ENCODE measurements around the gene SORCS2. TPM values are rescaled to one million over a fixed set of nuclear protein-coding genes. Genes with fewer than 3 reads are reported as not detected.

Gene SORCS2
- polyA plus RNA-seq, 1 of the 3 experiments (the other 2 are of a cell fraction) = 1.6 TPM

DNA sequence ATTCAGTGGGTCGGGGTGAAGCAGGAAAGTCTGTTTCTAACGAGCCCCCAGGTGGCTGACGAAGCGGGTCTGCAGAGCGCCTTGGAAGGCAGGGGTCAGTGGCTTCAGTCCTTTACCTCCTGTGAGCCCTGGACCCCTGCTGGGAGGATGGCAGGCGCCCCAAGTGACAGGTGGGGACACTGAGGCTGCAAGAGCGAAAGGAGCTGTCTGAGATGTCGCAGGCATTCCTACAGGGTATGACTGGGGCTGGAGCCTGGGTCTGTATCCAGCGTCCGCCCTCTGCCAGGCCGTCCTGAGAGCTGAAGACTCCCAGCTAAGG is 139.3 kb downstream of the SORCS2 start:
- H3K4me3 ChIP-seq (ENCODE audit: low read depth in 2 of 2, low read length in 1 of 2) = no peak overlapping the region
- H3K27ac ChIP-seq (ENCODE audit: low read depth in 2 of 2, low read length in 1 of 2) = no peak overlapping the region
- no peak overlapping the region for H2AFZ ChIP-seq (ENCODE audit: low read depth)
- TF ChIP-seq, protein P1, sequence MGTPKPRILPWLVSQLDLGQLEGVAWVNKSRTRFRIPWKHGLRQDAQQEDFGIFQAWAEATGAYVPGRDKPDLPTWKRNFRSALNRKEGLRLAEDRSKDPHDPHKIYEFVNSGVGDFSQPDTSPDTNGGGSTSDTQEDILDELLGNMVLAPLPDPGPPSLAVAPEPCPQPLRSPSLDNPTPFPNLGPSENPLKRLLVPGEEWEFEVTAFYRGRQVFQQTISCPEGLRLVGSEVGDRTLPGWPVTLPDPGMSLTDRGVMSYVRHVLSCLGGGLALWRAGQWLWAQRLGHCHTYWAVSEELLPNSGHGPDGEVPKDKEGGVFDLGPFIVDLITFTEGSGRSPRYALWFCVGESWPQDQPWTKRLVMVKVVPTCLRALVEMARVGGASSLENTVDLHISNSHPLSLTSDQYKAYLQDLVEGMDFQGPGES (IDR thresholded peaks at IDR 0.05; ENCODE audit: low read depth, low read length) = no peak
- TF ChIP-seq, protein P2, sequence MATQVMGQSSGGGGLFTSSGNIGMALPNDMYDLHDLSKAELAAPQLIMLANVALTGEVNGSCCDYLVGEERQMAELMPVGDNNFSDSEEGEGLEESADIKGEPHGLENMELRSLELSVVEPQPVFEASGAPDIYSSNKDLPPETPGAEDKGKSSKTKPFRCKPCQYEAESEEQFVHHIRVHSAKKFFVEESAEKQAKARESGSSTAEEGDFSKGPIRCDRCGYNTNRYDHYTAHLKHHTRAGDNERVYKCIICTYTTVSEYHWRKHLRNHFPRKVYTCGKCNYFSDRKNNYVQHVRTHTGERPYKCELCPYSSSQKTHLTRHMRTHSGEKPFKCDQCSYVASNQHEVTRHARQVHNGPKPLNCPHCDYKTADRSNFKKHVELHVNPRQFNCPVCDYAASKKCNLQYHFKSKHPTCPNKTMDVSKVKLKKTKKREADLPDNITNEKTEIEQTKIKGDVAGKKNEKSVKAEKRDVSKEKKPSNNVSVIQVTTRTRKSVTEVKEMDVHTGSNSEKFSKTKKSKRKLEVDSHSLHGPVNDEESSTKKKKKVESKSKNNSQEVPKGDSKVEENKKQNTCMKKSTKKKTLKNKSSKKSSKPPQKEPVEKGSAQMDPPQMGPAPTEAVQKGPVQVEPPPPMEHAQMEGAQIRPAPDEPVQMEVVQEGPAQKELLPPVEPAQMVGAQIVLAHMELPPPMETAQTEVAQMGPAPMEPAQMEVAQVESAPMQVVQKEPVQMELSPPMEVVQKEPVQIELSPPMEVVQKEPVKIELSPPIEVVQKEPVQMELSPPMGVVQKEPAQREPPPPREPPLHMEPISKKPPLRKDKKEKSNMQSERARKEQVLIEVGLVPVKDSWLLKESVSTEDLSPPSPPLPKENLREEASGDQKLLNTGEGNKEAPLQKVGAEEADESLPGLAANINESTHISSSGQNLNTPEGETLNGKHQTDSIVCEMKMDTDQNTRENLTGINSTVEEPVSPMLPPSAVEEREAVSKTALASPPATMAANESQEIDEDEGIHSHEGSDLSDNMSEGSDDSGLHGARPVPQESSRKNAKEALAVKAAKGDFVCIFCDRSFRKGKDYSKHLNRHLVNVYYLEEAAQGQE (IDR thresholded peaks at IDR 0.05; ENCODE audit: low read depth, low read length) = no peak
- TF ChIP-seq ELF1 (IDR thresholded peaks at IDR 0.05) (no peak), SIN3A (IDR thresholded peaks at IDR 0.05; ENCODE audit: borderline replicate concordance, low read depth, low read length) (no peak), YY1 (IDR thresholded peaks at IDR 0.05; ENCODE audit: low read depth) (no peak), RFX5 (IDR thresholded peaks at IDR 0.05; ENCODE audit: low read length) (no peak), GABPA (IDR thresholded peaks at IDR 0.05; ENCODE audit: low read depth) (no peak), JUND (IDR thresholded peaks at IDR 0.05) (no peak), GATA2 (CRISPR knock-in tag; IDR thresholded peaks at IDR 0.05) (no peak), NRF1 (IDR thresholded peaks at IDR 0.05; ENCODE audit: low read depth, low read length) (no peak), RAD21 (IDR thresholded peaks at IDR 0.05; ENCODE audit: low read length) (no peak), TAF1 (IDR thresholded peaks at IDR 0.05; ENCODE audit: borderline replicate concordance, low read depth, low read length) (no peak), TEAD4 (IDR thresholded peaks at IDR 0.05; ENCODE audit: borderline replicate concordance, insufficient read depth) (no peak), MEF2A (IDR thresholded peaks at IDR 0.05; ENCODE audit: borderline replicate concordance, low read depth) (no peak)
- TF ChIP-seq, protein P3, sequence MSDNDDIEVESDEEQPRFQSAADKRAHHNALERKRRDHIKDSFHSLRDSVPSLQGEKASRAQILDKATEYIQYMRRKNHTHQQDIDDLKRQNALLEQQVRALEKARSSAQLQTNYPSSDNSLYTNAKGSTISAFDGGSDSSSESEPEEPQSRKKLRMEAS (IDR thresholded peaks at IDR 0.05; ENCODE audit: low read depth) = no peak
- TF ChIP-seq, protein P4, sequence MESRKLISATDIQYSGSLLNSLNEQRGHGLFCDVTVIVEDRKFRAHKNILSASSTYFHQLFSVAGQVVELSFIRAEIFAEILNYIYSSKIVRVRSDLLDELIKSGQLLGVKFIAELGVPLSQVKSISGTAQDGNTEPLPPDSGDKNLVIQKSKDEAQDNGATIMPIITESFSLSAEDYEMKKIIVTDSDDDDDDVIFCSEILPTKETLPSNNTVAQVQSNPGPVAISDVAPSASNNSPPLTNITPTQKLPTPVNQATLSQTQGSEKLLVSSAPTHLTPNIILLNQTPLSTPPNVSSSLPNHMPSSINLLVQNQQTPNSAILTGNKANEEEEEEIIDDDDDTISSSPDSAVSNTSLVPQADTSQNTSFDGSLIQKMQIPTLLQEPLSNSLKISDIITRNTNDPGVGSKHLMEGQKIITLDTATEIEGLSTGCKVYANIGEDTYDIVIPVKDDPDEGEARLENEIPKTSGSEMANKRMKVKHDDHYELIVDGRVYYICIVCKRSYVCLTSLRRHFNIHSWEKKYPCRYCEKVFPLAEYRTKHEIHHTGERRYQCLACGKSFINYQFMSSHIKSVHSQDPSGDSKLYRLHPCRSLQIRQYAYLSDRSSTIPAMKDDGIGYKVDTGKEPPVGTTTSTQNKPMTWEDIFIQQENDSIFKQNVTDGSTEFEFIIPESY (IDR thresholded peaks at IDR 0.05; ENCODE audit: borderline replicate concordance, low read depth) = no peak
- TF ChIP-seq, protein P5, sequence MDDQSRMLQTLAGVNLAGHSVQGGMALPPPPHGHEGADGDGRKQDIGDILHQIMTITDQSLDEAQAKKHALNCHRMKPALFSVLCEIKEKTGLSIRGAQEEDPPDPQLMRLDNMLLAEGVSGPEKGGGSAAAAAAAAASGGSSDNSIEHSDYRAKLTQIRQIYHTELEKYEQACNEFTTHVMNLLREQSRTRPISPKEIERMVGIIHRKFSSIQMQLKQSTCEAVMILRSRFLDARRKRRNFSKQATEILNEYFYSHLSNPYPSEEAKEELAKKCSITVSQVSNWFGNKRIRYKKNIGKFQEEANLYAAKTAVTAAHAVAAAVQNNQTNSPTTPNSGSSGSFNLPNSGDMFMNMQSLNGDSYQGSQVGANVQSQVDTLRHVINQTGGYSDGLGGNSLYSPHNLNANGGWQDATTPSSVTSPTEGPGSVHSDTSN (IDR thresholded peaks at IDR 0.05) = no peak
- TF ChIP-seq, protein P6, sequence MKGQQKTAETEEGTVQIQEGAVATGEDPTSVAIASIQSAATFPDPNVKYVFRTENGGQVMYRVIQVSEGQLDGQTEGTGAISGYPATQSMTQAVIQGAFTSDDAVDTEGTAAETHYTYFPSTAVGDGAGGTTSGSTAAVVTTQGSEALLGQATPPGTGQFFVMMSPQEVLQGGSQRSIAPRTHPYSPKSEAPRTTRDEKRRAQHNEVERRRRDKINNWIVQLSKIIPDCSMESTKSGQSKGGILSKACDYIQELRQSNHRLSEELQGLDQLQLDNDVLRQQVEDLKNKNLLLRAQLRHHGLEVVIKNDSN (IDR thresholded peaks at IDR 0.05; ENCODE audit: borderline replicate concordance, low read depth) = no peak
- TF ChIP-seq, protein P7, sequence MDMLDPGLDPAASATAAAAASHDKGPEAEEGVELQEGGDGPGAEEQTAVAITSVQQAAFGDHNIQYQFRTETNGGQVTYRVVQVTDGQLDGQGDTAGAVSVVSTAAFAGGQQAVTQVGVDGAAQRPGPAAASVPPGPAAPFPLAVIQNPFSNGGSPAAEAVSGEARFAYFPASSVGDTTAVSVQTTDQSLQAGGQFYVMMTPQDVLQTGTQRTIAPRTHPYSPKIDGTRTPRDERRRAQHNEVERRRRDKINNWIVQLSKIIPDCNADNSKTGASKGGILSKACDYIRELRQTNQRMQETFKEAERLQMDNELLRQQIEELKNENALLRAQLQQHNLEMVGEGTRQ (IDR thresholded peaks at IDR 0.05; ENCODE audit: borderline replicate concordance, low read depth, low read length) = no peak
- ChIA-PET POLR2A (interaction anchor here (1.0 kb wide), 1 partner anchor 19 kb away, joined by 4 read pairs; no protein-coding TSS in a partner anchor), CTCF (interaction anchor here (1.1 kb wide), 1 partner anchor 137 kb away, joined by 4 read pairs; no protein-coding TSS in a partner anchor)
- H3K9ac ChIP-seq = no peak overlapping the region
- no peak for DNase-seq
- no peaks in the 10 kb centered on the region for H3K9me3 ChIP-seq
- no peaks in the 10 kb centered on the region for H3K9me2 ChIP-seq
- no peak overlapping the region for H3K4me2 ChIP-seq
- 84% methylated on average over 7 of the region's 11 CpGs for WGBS (ENCODE audit: low lambda C conversion rate)
- no peaks in the 10 kb centered on the region for H4K20me1 ChIP-seq (ENCODE audit: insufficient read depth)
- peaks cover 0 to 10% of the 10 kb centered on the region in 2 experiments; a peak in 3 of 4 replicates for H3K4me1 ChIP-seq (ENCODE audit: control insufficient read depth in 1 of 2, insufficient read depth in 2 of 2, low read depth in 1 of 2, low read length in 1 of 2)
- H3K36me3 ChIP-seq (replicated peaks in 1 of 2; ENCODE audit: control insufficient read depth in 1 of 2, insufficient read depth in 2 of 2, low read length in 1 of 2) = no peaks in the 10 kb centered on the region
- no peaks in the 10 kb centered on the region for H3K27me3 ChIP-seq (ENCODE audit: insufficient read depth)
- H3F3A ChIP-seq (replicated peaks; ENCODE audit: insufficient read depth) = no peaks in the 10 kb centered on the region
- no peaks in the 10 kb centered on the region for H3K79me2 ChIP-seq (ENCODE audit: insufficient read depth)

All from SK-N-SH (cell line).